ENCODE results near the gene KIF16B. TPM values are rescaled to one million over a fixed set of nuclear protein-coding genes. Genes with fewer than 3 reads are reported as not detected.

Gene KIF16B
- total and polyA plus RNA-seq, 2 of the 8 experiments (the other 6 are each of a cell fraction or from before 2014, with no cell fraction given), result 3.0 to 9.2 TPM

GRCh38 chr20:16241911-16242310, 331.3 kb downstream of the KIF16B start:
- Histone ChIP-seq H3K14ac (ENCODE audit: insufficient read length) (no peak overlapping the region), H2BK5ac (ENCODE audit: low read depth, low read length) (no peak overlapping the region), H3K9ac (replicated peaks in 1 of 4; ENCODE audit: extremely low read depth in 1 of 4, low read depth in 3 of 4, low read length in 3 of 4) (no peak overlapping the region), H2BK120ac (replicated peaks; ENCODE audit: low read depth, low read length) (no peak overlapping the region), H4K20me1 (replicated peaks in 1 of 2; ENCODE audit: control insufficient read depth in 1 of 2, insufficient read depth in 2 of 2, low read length in 2 of 2) (no peaks in the 10 kb centered on the region), H3K79me1 (ENCODE audit: low read depth, low read length) (no peaks in the 10 kb centered on the region), H3K23me2 (ENCODE audit: low read depth, low read length) (no peaks in the 10 kb centered on the region), H3K27ac (ENCODE audit: low read depth, low read length) (no peak overlapping the region), H3K4me1 (replicated peaks in 1 of 4; ENCODE audit: control insufficient read depth in 3 of 4, insufficient read depth in 4 of 4, low read length in 3 of 4) (no peaks in the 10 kb centered on the region), H2BK15ac (ENCODE audit: low read length) (no peak overlapping the region), H4K5ac (ENCODE audit: insufficient read length, low read depth, low read length) (no peak overlapping the region), H3K9me3 (ENCODE audit: insufficient read depth in 2 of 2, low read depth in 1 of 2, low read length in 1 of 2) (peaks cover 3 to 8% of the 10 kb centered on the region in 2 experiments), H3K27me3 (replicated peaks in 1 of 4; ENCODE audit: control insufficient read depth in 3 of 4, extremely low read depth in 1 of 4, insufficient read depth in 3 of 4, low read length in 3 of 4) (no peaks in the 10 kb centered on the region), H3K79me2 (ENCODE audit: control insufficient read depth in 1 of 2, insufficient read depth in 2 of 2, low read length in 2 of 2) (no peaks in the 10 kb centered on the region), H3K18ac (ENCODE audit: extremely low read depth, low read length) (no peak overlapping the region), H4K8ac (ENCODE audit: extremely low read depth, insufficient read depth, low read length) (no peak overlapping the region), H4K91ac (replicated peaks; ENCODE audit: insufficient read length, low read length) (no peak overlapping the region), H3K23ac (ENCODE audit: insufficient read length) (no peak overlapping the region), H2AFZ (ENCODE audit: low read length) (no peak overlapping the region), H3K4me3 (ENCODE audit: extremely low read depth in 1 of 4, insufficient read depth in 2 of 4, low read depth in 3 of 4, low read length in 4 of 4) (no peak overlapping the region), H3K56ac (replicated peaks; ENCODE audit: insufficient read length, low read depth, low read length) (no peak overlapping the region), H3K36me3 (ENCODE audit: control insufficient read depth in 2 of 4, insufficient read depth in 4 of 4, low read length in 3 of 4) (no peaks in the 10 kb centered on the region; a peak in 1 of 8 replicates), H2BK12ac (ENCODE audit: low read depth, low read length) (no peak overlapping the region), H2BK20ac (ENCODE audit: low read length) (no peak overlapping the region), H2AK5ac (ENCODE audit: low read depth, low read length) (no peak overlapping the region), H3K4ac (replicated peaks; ENCODE audit: insufficient read length, low read depth, low read length) (no peak overlapping the region), H3K4me2 (ENCODE audit: insufficient read depth in 1 of 2, low read depth in 2 of 2, low read length in 2 of 2) (no peak overlapping the region)
- TF ChIP-seq POU5F1 (IDR thresholded peaks at IDR 0.05; ENCODE audit: low read depth, low read length) (no peak), RAD21 (IDR thresholded peaks at IDR 0.05 in 1 of 2, conservative IDR thresholded peaks at IDR 0.05 in 1 of 2; ENCODE audit: low read depth in 2 of 2, low read length in 2 of 2) (peak; percentile 15 to 35; a peak in 3 of 4 replicates)
- ChIA-PET POLR2A (ENCODE audit: partially characterized antibody) (no interaction called here), CTCF (ENCODE audit: partially characterized antibody) (interaction anchor here (0.9 to 1.5 kb wide), 2 partner anchors 13 to 191 kb away, joined by 4 to 5 read pairs; no protein-coding TSS in a partner anchor)
- DNase-seq (ENCODE audit: low read depth in 1 of 2, low spot score in 2 of 2) (no peak), FAIRE-seq (no peak)

Data from H1 (cell line).